Measurements from ENCODE around the gene FBLN2.

The FBLN2 gene

GRCh38 chr3:13504161-13504831 lies 44.6 kb upstream of the FBLN2 start:
- TF ChIP-seq CTCF (IDR thresholded peaks at IDR 0.05; ENCODE audit: low read depth, low read length), result no peak
- no peak overlapping the region for H3K4me3 ChIP-seq (ENCODE audit: low read depth, low read length)

- TF ChIP-seq CTCF (IDR thresholded peaks at IDR 0.05; ENCODE audit: low read depth, low read length), result no peak
- no peak overlapping the region for H3K4me3 ChIP-seq (ENCODE audit: low read depth, low read length)
These were observed 43.5 kb upstream of the FBLN2 start for GRCh38 chr3:13505147-13506130.

GRCh38 chr3:13506239-13506638 lies 42.7 kb upstream of the FBLN2 start:
- no peak for TF ChIP-seq CTCF (IDR thresholded peaks at IDR 0.05; ENCODE audit: low read depth, low read length)

GRCh38 chr3:13506680-13507079 lies 42.2 kb upstream of the FBLN2 start:
- TF ChIP-seq CTCF (IDR thresholded peaks at IDR 0.05; ENCODE audit: low read depth, low read length), result no peak
- no peak overlapping the region for H3K4me3 ChIP-seq (ENCODE audit: low read depth, low read length)

More at GRCh38 chr3:13506239-13506638, 42.7 kb upstream of the FBLN2 start:
- H3K4me3 ChIP-seq (ENCODE audit: low read depth, low read length), result no peak overlapping the region

- no peak for TF ChIP-seq CTCF (IDR thresholded peaks at IDR 0.05; ENCODE audit: low read depth, low read length)
- H3K4me3 ChIP-seq (ENCODE audit: low read depth, low read length), result no peak overlapping the region
These were observed 41.7 kb upstream of the FBLN2 start for GRCh38 chr3:13507247-13507569.

- no peak overlapping the region for H3K4me3 ChIP-seq (ENCODE audit: low read depth, low read length)
- no peak for TF ChIP-seq CTCF (IDR thresholded peaks at IDR 0.05; ENCODE audit: low read depth, low read length)
These were observed 41.2 kb upstream of the FBLN2 start for GRCh38 chr3:13507570-13508339.
